Measurements from ENCODE around the gene CSK. TPM values are rescaled to one million over a fixed set of nuclear protein-coding genes. Genes with fewer than 3 reads are reported as not detected.
A peak's percentile ranks its signal among the peaks of the same experiment; 100 is the strongest.

The CSK gene
- total RNA-seq, 1 donor from 2014 or later = 13.6 TPM

GRCh38 chr15:74839526-74840395, 57.9 kb downstream of the CSK start:
- Histone ChIP-seq H3K27me3 (ENCODE audit: control insufficient read depth in 3 of 3, insufficient read depth in 3 of 3, low read length in 3 of 3) (no peaks in the 10 kb centered on the region), H3K9me3 (ENCODE audit: control insufficient read depth in 3 of 3, low read length in 3 of 3) (no peaks in the 10 kb centered on the region), H3K4me3 (ENCODE audit: low read length in 3 of 3) (no peak overlapping the region), H3K27ac (ENCODE audit: low read depth, low read length) (no peak overlapping the region), H3K36me3 (ENCODE audit: control insufficient read depth in 3 of 3, insufficient read depth in 3 of 3, low read length in 3 of 3) (peaks cover 22 to 51% (median 35%) of the 10 kb centered on the region in 3 donors), H3K9ac (ENCODE audit: low read depth in 1 of 3, low read length in 3 of 3) (no peak overlapping the region), H3K4me1 (ENCODE audit: control insufficient read depth in 3 of 3, insufficient read depth in 3 of 3, low read length in 3 of 3) (peaks cover 20 to 28% (median 21%) of the 10 kb centered on the region in 3 donors)

- Histone ChIP-seq H3K27ac (ENCODE audit: low read depth, low read length) (no peak overlapping the region), H3K27me3 (ENCODE audit: control insufficient read depth in 3 of 3, insufficient read depth in 3 of 3, low read length in 3 of 3) (no peaks in the 10 kb centered on the region), H3K9me3 (ENCODE audit: control insufficient read depth in 3 of 3, low read length in 3 of 3) (no peaks in the 10 kb centered on the region), H3K4me3 (ENCODE audit: low read length in 3 of 3) (no peak overlapping the region), H3K9ac (ENCODE audit: low read depth in 1 of 3, low read length in 3 of 3) (no peak overlapping the region), H3K4me1 (ENCODE audit: control insufficient read depth in 3 of 3, insufficient read depth in 3 of 3, low read length in 3 of 3) (peaks cover 20 to 23% (median 23%) of the 10 kb centered on the region in 3 donors), H3K36me3 (ENCODE audit: control insufficient read depth in 3 of 3, insufficient read depth in 3 of 3, low read length in 3 of 3) (peaks cover 28 to 54% (median 36%) of the 10 kb centered on the region in 3 donors)
These were observed 59.2 kb downstream of the CSK start for GRCh38 chr15:74840851-74841775.

DNA sequence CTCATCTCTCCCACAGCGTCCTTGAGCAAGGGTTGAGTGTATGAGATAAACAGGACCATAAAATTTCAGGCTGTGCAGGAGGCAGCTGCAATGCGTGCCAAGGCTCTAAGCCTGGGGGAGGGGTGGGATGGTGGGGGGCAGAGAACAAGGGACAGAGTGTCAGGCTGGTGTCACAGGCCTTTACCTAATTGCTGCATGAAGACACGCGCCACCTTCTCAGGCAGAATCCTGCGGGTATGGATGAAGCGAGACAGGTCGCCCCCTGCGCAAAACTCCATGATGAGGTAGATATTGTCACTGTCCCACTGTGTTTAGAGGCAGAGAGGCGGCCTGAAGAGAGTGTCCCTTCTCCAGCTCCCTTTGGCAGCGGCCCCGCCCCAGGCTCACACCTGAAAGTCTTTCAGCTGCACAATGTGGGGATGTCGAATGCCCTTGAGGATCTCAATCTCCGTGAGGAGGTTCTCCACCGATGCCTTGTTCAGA, 60.1 kb downstream of the CSK start:
- peaks cover 20 to 23% (median 23%) of the 10 kb centered on the region in 3 donors for H3K4me1 ChIP-seq (ENCODE audit: control insufficient read depth in 3 of 3, insufficient read depth in 3 of 3, low read length in 3 of 3)
- no peak overlapping the region for H3K27ac ChIP-seq (ENCODE audit: low read depth, low read length)

DNA sequence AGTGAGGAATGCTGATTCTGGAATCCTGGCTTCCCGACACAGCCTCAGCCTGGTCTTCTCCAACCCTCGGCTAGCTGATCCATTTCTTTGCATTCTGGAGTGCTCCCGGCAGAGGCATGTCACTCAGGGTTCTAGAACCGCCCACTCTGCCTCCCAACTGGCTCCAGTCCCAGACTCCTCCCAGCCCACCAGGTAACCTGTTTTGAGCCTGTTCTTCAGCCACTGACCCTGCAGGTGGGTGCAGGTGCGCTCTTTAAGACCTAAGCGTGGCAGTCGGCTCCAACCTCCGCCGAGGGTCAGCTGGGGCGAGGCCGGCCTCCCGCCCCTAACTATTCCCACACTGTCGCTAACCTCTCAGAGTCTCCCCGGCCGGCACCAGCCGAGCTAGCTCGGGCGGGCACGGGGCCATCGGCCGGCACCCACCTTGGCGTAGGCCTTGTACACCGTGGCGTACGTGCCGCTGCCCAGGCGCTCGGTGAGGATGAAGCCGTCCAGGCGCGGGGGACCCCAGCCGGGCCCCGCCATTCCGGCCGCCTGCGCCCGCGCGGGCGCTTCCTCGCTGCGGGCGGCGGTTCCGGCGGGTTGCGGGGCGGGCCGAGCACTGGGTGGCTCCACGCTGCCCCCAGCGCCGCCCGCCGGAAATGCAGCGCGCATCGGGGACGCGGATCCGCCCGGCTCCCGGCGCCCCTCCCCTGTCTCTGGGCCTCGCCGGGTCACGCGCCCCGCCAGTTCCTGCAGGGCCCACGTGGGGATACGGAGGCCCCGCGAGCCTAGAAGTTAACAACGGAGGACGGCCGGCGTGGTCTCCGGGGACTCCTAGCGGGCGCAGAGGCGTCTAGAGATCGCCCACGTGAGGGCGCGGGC, 60.9 kb downstream of the CSK start, which contains the start of gene ULK3:
Gene ULK3 (minus strand): TSS at position 576 of the 864 bp plus-strand sequence. CDS start 51 bp downstream, at position 525.
- Histone ChIP-seq H3K4me1 (ENCODE audit: control insufficient read depth in 3 of 3, insufficient read depth in 3 of 3, low read length in 3 of 3) (peaks cover 26 to 32% (median 30%) of the 10 kb centered on the region in 3 donors), H3K4me3 (ENCODE audit: low read length in 3 of 3) (peak within 1 kb of the TSS; percentile 70 to 94 (median 93)), H3K27ac (ENCODE audit: low read depth, low read length) (peak within 1 kb of the TSS; percentile 92), H3K36me3 (ENCODE audit: control insufficient read depth in 3 of 3, insufficient read depth in 3 of 3, low read length in 3 of 3) (peaks cover 24 to 51% (median 34%) of the 10 kb centered on the region in 3 donors), H3K9me3 (ENCODE audit: control insufficient read depth in 3 of 3, low read length in 3 of 3) (no peaks in the 10 kb centered on the region), H3K9ac (ENCODE audit: low read depth in 1 of 3, low read length in 3 of 3) (peak within 1 kb of the TSS; percentile 86 to 95 (median 89)), H3K27me3 (ENCODE audit: control insufficient read depth in 3 of 3, insufficient read depth in 3 of 3, low read length in 3 of 3) (no peaks in the 10 kb centered on the region)

More for the DNA sequence above, 60.1 kb downstream of the CSK start:
- H3K4me3 ChIP-seq (ENCODE audit: low read length in 3 of 3) = peak overlapping the region; percentile 70 to 94 (median 93)
- no peaks in the 10 kb centered on the region for H3K9me3 ChIP-seq (ENCODE audit: control insufficient read depth in 3 of 3, low read length in 3 of 3)
- H3K27me3 ChIP-seq (ENCODE audit: control insufficient read depth in 3 of 3, insufficient read depth in 3 of 3, low read length in 3 of 3) = no peaks in the 10 kb centered on the region
- peak overlapping the region in 2 of 3 donors; percentile 89 to 95 for H3K9ac ChIP-seq (ENCODE audit: low read depth in 1 of 3, low read length in 3 of 3)
- H3K36me3 ChIP-seq (ENCODE audit: control insufficient read depth in 3 of 3, insufficient read depth in 3 of 3, low read length in 3 of 3) = peaks cover 24 to 48% (median 32%) of the 10 kb centered on the region in 3 donors

GRCh38 chr15:74843445-74843828, 61.6 kb downstream of the CSK start:
- Histone ChIP-seq H3K27me3 (ENCODE audit: control insufficient read depth in 3 of 3, insufficient read depth in 3 of 3, low read length in 3 of 3) (no peaks in the 10 kb centered on the region), H3K9me3 (ENCODE audit: control insufficient read depth in 3 of 3, low read length in 3 of 3) (no peaks in the 10 kb centered on the region), H3K9ac (ENCODE audit: low read depth in 1 of 3, low read length in 3 of 3) (peak overlapping the region; percentile 85 to 95 (median 86)), H3K36me3 (ENCODE audit: control insufficient read depth in 3 of 3, insufficient read depth in 3 of 3, low read length in 3 of 3) (peaks cover 31 to 51% (median 33%) of the 10 kb centered on the region in 3 donors), H3K4me3 (ENCODE audit: low read length in 3 of 3) (peak overlapping the region; percentile 56 to 93 (median 78)), H3K27ac (ENCODE audit: low read depth, low read length) (peak overlapping the region; percentile 92), H3K4me1 (ENCODE audit: control insufficient read depth in 3 of 3, insufficient read depth in 3 of 3, low read length in 3 of 3) (peaks cover 33 to 38% (median 36%) of the 10 kb centered on the region in 3 donors)

- Histone ChIP-seq H3K4me3 (ENCODE audit: low read length in 3 of 3) (peak overlapping the region; percentile 56 to 93 (median 78)), H3K27ac (ENCODE audit: low read depth, low read length) (peak overlapping the region; percentile 92), H3K9me3 (ENCODE audit: control insufficient read depth in 3 of 3, low read length in 3 of 3) (no peaks in the 10 kb centered on the region), H3K27me3 (ENCODE audit: control insufficient read depth in 3 of 3, insufficient read depth in 3 of 3, low read length in 3 of 3) (no peaks in the 10 kb centered on the region), H3K4me1 (ENCODE audit: control insufficient read depth in 3 of 3, insufficient read depth in 3 of 3, low read length in 3 of 3) (peaks cover 34 to 41% (median 36%) of the 10 kb centered on the region in 3 donors), H3K36me3 (ENCODE audit: control insufficient read depth in 3 of 3, insufficient read depth in 3 of 3, low read length in 3 of 3) (peaks cover 33 to 51% (median 35%) of the 10 kb centered on the region in 3 donors), H3K9ac (ENCODE audit: low read depth in 1 of 3, low read length in 3 of 3) (peak overlapping the region; percentile 85 to 95 (median 86))
These were observed 62.0 kb downstream of the CSK start for GRCh38 chr15:74843891-74844299.

GRCh38 chr15:74844319-74845207, 62.7 kb downstream of the CSK start:
- Histone ChIP-seq H3K9ac (ENCODE audit: low read depth in 1 of 3, low read length in 3 of 3) (peak overlapping the region in 1 of 3 donors; percentile 95), H3K27me3 (ENCODE audit: control insufficient read depth in 3 of 3, insufficient read depth in 3 of 3, low read length in 3 of 3) (no peaks in the 10 kb centered on the region), H3K9me3 (ENCODE audit: control insufficient read depth in 3 of 3, low read length in 3 of 3) (no peaks in the 10 kb centered on the region), H3K36me3 (ENCODE audit: control insufficient read depth in 3 of 3, insufficient read depth in 3 of 3, low read length in 3 of 3) (peaks cover 29 to 46% (median 33%) of the 10 kb centered on the region in 3 donors), H3K4me3 (ENCODE audit: low read length in 3 of 3) (peak overlapping the region in 1 of 3 donors; percentile 13), H3K27ac (ENCODE audit: low read depth, low read length) (peak overlapping the region; percentile 92), H3K4me1 (ENCODE audit: control insufficient read depth in 3 of 3, insufficient read depth in 3 of 3, low read length in 3 of 3) (peaks cover 34 to 41% (median 36%) of the 10 kb centered on the region in 3 donors)

DNA sequence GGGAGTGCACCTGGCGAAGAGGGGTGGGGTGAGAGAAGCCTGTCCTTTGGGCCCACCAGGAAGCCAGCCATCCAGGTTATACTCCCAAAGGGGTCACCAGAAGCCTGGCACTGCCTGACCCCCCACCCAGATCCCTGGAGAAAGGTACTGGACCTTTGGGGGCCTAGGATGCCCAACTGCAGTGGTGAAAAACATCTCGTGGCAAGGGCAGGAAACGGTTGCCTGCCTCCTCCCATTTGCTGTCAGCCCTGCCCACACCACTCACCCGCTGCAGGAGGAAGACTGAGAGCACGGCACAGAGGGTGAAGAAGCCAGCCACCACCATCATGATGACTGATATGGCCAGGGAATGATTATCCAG, 63.3 kb downstream of the CSK start:
- H3K27ac ChIP-seq (ENCODE audit: low read depth, low read length) = no peak overlapping the region
- H3K27me3 ChIP-seq (ENCODE audit: control insufficient read depth in 3 of 3, insufficient read depth in 3 of 3, low read length in 3 of 3) = no peaks in the 10 kb centered on the region
- H3K4me3 ChIP-seq (ENCODE audit: low read length in 3 of 3) = no peak overlapping the region
- peaks cover 34 to 41% (median 36%) of the 10 kb centered on the region in 3 donors for H3K4me1 ChIP-seq (ENCODE audit: control insufficient read depth in 3 of 3, insufficient read depth in 3 of 3, low read length in 3 of 3)
- H3K9me3 ChIP-seq (ENCODE audit: control insufficient read depth in 3 of 3, low read length in 3 of 3) = no peaks in the 10 kb centered on the region
- peaks cover 32 to 45% (median 38%) of the 10 kb centered on the region in 3 donors for H3K36me3 ChIP-seq (ENCODE audit: control insufficient read depth in 3 of 3, insufficient read depth in 3 of 3, low read length in 3 of 3)
- no peak overlapping the region for H3K9ac ChIP-seq (ENCODE audit: low read depth in 1 of 3, low read length in 3 of 3)
